Measurements from ENCODE around the gene RAP1A. TPM values are rescaled to one million over a fixed set of nuclear protein-coding genes. Genes with fewer than 3 reads are reported as not detected.

Gene RAP1A
- polyA plus RNA-seq, 1 experiment, result 78.1 TPM

GRCh38 chr1:111755331-111756123 lies 135.9 kb downstream of the RAP1A start, which contains the start of gene DDX20:
TSS of gene DDX20 (plus strand) at chr1:111755901. CDS start at chr1:111755925, 24 bp downstream.
- H3K27me3 ChIP-seq (ENCODE audit: control insufficient read depth, insufficient read depth, low read length), result no peaks in the 10 kb centered on the region
- H3K9me3 ChIP-seq (ENCODE audit: control insufficient read depth, insufficient read depth, low read length), result no peaks in the 10 kb centered on the region; the same call in 1 of the 2 replicates
- H3K4me3 ChIP-seq (ENCODE audit: low read depth, low read length), result peak within 1 kb of the TSS; percentile 92
- ChIA-PET POLR2A (interaction anchor here (0.7 to 1.4 kb wide), 3 partner anchors 16 to 292 kb away, joined by 3 to 4 read pairs (median 4); partner anchors contain the start of gene INKA2), CTCF (interaction anchor here (0.6 to 4.6 kb wide), 32 partner anchors 8 to 606 kb away, joined by 3 to 48 read pairs (median 4); partner anchors contain the start of genes ADORA3, INKA2 and TMIGD3)
- H3K27ac ChIP-seq (ENCODE audit: low read depth, low read length), result peak within 1 kb of the TSS; percentile 96
- DNase-seq (ENCODE audit: low read depth, low spot score), result peak; percentile 95
- TF ChIP-seq, protein P1, sequence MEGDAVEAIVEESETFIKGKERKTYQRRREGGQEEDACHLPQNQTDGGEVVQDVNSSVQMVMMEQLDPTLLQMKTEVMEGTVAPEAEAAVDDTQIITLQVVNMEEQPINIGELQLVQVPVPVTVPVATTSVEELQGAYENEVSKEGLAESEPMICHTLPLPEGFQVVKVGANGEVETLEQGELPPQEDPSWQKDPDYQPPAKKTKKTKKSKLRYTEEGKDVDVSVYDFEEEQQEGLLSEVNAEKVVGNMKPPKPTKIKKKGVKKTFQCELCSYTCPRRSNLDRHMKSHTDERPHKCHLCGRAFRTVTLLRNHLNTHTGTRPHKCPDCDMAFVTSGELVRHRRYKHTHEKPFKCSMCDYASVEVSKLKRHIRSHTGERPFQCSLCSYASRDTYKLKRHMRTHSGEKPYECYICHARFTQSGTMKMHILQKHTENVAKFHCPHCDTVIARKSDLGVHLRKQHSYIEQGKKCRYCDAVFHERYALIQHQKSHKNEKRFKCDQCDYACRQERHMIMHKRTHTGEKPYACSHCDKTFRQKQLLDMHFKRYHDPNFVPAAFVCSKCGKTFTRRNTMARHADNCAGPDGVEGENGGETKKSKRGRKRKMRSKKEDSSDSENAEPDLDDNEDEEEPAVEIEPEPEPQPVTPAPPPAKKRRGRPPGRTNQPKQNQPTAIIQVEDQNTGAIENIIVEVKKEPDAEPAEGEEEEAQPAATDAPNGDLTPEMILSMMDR (IDR thresholded peaks at IDR 0.05; ENCODE audit: low read depth, low read length), result peak; percentile 84

DNA sequence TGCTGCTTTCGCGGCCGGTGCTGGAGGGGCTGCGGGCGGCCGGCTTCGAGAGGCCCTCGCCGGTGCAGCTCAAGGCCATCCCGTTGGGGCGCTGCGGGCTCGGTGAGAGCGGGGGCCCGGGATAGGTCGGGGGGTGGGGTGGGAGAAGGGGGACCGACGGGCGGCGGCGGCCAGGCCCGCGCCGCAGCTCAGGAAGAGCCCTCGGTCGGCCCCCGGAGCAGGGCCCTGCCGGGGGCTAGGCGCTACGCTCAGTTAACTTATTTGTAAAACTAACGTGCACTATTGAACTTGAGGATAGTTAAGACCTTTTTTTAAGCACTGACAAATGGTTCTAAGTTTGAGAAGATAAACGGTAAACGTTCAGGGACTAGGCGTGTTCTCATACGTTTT lies 136.5 kb downstream of the RAP1A start:
- TF ChIP-seq, protein P1 (IDR thresholded peaks at IDR 0.05; ENCODE audit: low read depth, low read length), result no peak
- no peak for DNase-seq (ENCODE audit: low read depth, low spot score)
- Histone ChIP-seq H3K4me3 (ENCODE audit: low read depth, low read length) (peak overlapping the region; percentile 92), H3K9me3 (ENCODE audit: control insufficient read depth, insufficient read depth, low read length) (no peaks in the 10 kb centered on the region; the same call in 1 of the 2 replicates), H3K27ac (ENCODE audit: low read depth, low read length) (peak overlapping the region; percentile 96), H3K27me3 (ENCODE audit: control insufficient read depth, insufficient read depth, low read length) (no peaks in the 10 kb centered on the region)
- POLR2A ChIA-PET, result no interaction called here
- CTCF ChIA-PET, result interaction anchor here (0.6 to 4.6 kb wide), 7 partner anchors 12 to 606 kb away, joined by 3 to 48 read pairs (median 7); no protein-coding TSS in a partner anchor

DNA sequence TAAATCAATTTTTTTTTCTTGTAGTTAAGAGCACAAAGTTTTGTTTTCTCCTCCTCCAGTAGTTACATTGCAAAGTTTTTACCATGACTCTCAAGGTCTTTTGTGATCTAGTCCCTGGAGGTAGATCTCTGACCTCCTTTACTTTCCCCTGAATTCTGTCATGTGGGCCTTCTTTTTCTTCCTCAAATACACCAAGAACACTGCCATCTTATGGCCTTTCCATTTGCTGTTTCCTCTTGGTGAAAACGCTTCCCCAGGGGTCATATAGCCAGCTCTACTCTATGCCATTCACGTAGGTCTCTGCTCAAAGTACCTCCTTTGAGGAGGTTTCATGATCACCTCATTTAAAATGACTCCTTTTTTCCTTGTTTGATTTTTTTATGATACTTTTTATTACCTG lies 138.8 kb downstream of the RAP1A start:
- H3K4me3 ChIP-seq (ENCODE audit: low read depth, low read length), result no peak overlapping the region
- no peak overlapping the region for H3K27ac ChIP-seq (ENCODE audit: low read depth, low read length)
- TF ChIP-seq, protein P1 (IDR thresholded peaks at IDR 0.05; ENCODE audit: low read depth, low read length), result peak; percentile 28; the same call in 1 of the 2 replicates
- H3K27me3 ChIP-seq (ENCODE audit: control insufficient read depth, insufficient read depth, low read length), result no peaks in the 10 kb centered on the region
- H3K9me3 ChIP-seq (ENCODE audit: control insufficient read depth, insufficient read depth, low read length), result no peaks in the 10 kb centered on the region; the same call in 1 of the 2 replicates
- DNase-seq (ENCODE audit: low read depth, low spot score), result no peak
- CTCF ChIA-PET, result interaction anchor here (0.6 to 1.3 kb wide), 3 partner anchors 251 to 278 kb away, joined by 3 read pairs; no protein-coding TSS in a partner anchor
- POLR2A ChIA-PET, result no interaction called here

- TF ChIP-seq, protein P1 (IDR thresholded peaks at IDR 0.05; ENCODE audit: low read depth, low read length), result no peak
- no peak overlapping the region for H3K27ac ChIP-seq (ENCODE audit: low read depth, low read length)
- no peaks in the 10 kb centered on the region for H3K9me3 ChIP-seq (ENCODE audit: control insufficient read depth, insufficient read depth, low read length)
- no peak overlapping the region for H3K4me3 ChIP-seq (ENCODE audit: low read depth, low read length)
- ChIA-PET POLR2A (no interaction called here), CTCF (interaction anchor here (0.6 to 3.0 kb wide), 5 partner anchors 8 to 543 kb away, joined by 4 to 18 read pairs (median 12); no protein-coding TSS in a partner anchor)
- no peak for DNase-seq (ENCODE audit: low read depth, low spot score)
- no peaks in the 10 kb centered on the region for H3K27me3 ChIP-seq (ENCODE audit: control insufficient read depth, insufficient read depth, low read length)
These were observed 142.1 kb downstream of the RAP1A start for GRCh38 chr1:111761717-111762116.
